Measurements from ENCODE around the gene LRFN3.

- TF ChIP-seq POLR2AphosphoS5 (IDR thresholded peaks at IDR 0.05) = no peak
- TF ChIP-seq, protein P1, sequence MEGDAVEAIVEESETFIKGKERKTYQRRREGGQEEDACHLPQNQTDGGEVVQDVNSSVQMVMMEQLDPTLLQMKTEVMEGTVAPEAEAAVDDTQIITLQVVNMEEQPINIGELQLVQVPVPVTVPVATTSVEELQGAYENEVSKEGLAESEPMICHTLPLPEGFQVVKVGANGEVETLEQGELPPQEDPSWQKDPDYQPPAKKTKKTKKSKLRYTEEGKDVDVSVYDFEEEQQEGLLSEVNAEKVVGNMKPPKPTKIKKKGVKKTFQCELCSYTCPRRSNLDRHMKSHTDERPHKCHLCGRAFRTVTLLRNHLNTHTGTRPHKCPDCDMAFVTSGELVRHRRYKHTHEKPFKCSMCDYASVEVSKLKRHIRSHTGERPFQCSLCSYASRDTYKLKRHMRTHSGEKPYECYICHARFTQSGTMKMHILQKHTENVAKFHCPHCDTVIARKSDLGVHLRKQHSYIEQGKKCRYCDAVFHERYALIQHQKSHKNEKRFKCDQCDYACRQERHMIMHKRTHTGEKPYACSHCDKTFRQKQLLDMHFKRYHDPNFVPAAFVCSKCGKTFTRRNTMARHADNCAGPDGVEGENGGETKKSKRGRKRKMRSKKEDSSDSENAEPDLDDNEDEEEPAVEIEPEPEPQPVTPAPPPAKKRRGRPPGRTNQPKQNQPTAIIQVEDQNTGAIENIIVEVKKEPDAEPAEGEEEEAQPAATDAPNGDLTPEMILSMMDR (IDR thresholded peaks at IDR 0.05) = no peak
Observed at GRCh38 chr19:35911173-35911572, 25.0 kb upstream of the LRFN3 start.
